HG02973 (cell line): Measurements from ENCODE around the gene NRM.
"Not testable (repeated sequence)": the region's sequence is repeated elsewhere in the genome, so short reads cannot be mapped to it uniquely, and the experiment has no call there.

ENCODE experiments used
- ATAC-seq: cut with Tn5 transposase; IDR thresholded peaks from one replicate; pipeline ENCODE4 v1.9.1; 2021; ENCODE audit warnings: moderate library complexity; ENCODE audit not compliant: unreplicated experiment

Gene NRM

GRCh38 chr6:30690403-30691207 is at the start of gene NRM:
Gene NRM (minus strand): TSS chr6:30690984. CDS start chr6:30690974, 10 bp downstream.
- ATAC-seq, result no peak

GRCh38 chr6:30740540-30740870 is 49.7 kb upstream of the NRM start:
- ATAC-seq, result no peak

- no peak for ATAC-seq
Observed at GRCh38 chr6:30738532-30738931, 47.7 kb upstream of the NRM start.

- ATAC-seq, result no peak
Observed at GRCh38 chr6:30735668-30736314, 45.0 kb upstream of the NRM start.

- ATAC-seq, result no peak
Observed at GRCh38 chr6:30732237-30732943, 41.6 kb upstream of the NRM start.

GRCh38 chr6:30730601-30731435 is 40.0 kb upstream of the NRM start:
- no peak for ATAC-seq

- no peak for ATAC-seq
Observed at GRCh38 chr6:30727920-30728553, 37.3 kb upstream of the NRM start.

- ATAC-seq, result no peak
Observed at GRCh38 chr6:30726506-30727413, 36.0 kb upstream of the NRM start.

GRCh38 chr6:30725713-30726505 is 35.1 kb upstream of the NRM start:
- ATAC-seq, result no peak

GRCh38 chr6:30724906-30725667 is 34.3 kb upstream of the NRM start:
- ATAC-seq, result no peak

- ATAC-seq, result not testable (repeated sequence)
Observed at GRCh38 chr6:30723843-30724741, 33.3 kb upstream of the NRM start.

- not testable (repeated sequence) for ATAC-seq
Observed at GRCh38 chr6:30723159-30723842, 32.5 kb upstream of the NRM start.

- no peak for ATAC-seq
Observed at GRCh38 chr6:30722280-30723112, 31.7 kb upstream of the NRM start.

- not testable (repeated sequence) for ATAC-seq
Observed at GRCh38 chr6:30722025-30722279, 31.2 kb upstream of the NRM start.

- no peak for ATAC-seq
Observed at GRCh38 chr6:30721198-30722024, 30.6 kb upstream of the NRM start.
